HG03175 (cell line): ENCODE measurements around the gene PTPN2.

Experiments used
- ATAC-seq: cut with Tn5 transposase; IDR thresholded peaks from one replicate; pipeline ENCODE4 v1.9.1; 2021; ENCODE audit warnings: mild to moderate bottlenecking, moderate library complexity; ENCODE audit not compliant: unreplicated experiment

The PTPN2 gene

GRCh38 chr18:12750076-12750714 is 133.8 kb downstream of the PTPN2 start:
- ATAC-seq = no peak

- ATAC-seq = no peak
These were observed 134.9 kb downstream of the PTPN2 start for GRCh38 chr18:12749121-12749520.

GRCh38 chr18:12748671-12749070 is 135.4 kb downstream of the PTPN2 start:
- no peak for ATAC-seq

GRCh38 chr18:12747530-12748315 is 136.3 kb downstream of the PTPN2 start:
- no peak for ATAC-seq

GRCh38 chr18:12745095-12745795 is 138.8 kb downstream of the PTPN2 start:
- no peak for ATAC-seq

GRCh38 chr18:12744103-12744502 is 139.9 kb downstream of the PTPN2 start:
- no peak for ATAC-seq

GRCh38 chr18:12742453-12742852 is 141.6 kb downstream of the PTPN2 start:
- no peak for ATAC-seq
